ENCODE measurements around the gene LRP8.

Gene LRP8

DNA sequence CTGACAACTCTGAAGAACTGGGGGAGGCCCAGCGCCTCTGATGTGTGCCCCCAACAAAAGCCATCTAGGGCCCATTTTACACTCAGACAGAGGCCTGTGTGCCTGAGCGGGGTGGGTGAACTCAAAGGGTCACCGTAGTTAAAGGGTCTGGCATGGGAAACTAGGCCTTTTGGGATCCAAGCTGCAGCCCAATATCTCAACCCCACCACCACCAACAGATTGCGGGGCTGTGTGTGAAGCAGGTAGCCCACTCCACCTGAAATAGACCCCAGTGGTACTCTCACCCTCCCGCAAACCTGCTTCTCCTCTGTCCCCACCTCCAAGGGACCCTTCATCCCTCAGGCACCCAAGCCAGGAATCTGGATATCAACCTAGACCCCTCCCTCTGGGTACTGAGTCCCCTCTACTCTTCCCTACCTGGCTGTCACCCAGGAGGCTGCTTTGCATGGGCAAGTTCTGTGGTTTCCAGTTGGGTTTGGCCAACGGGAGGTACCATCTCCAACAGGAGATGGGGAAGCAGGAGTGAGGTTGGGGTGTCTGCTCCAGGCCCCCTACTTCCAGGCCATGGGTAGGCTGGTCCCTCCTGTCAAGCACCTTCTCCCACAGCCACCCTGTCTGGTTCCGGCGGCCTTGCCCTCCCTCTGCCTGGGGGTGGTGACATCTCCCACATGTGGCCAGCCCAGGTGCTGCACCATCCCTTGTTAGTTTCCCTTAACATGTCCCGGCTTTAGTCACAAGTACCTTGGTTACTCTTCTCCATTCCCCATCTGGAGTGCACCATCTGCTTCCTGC, 35.2 kb upstream of the LRP8 start:
- no peak for TF ChIP-seq TAF1 (IDR thresholded peaks at IDR 0.05; ENCODE audit: borderline replicate concordance, insufficient read depth, low read length)
- TF ChIP-seq POLR2AphosphoS5 (IDR thresholded peaks at IDR 0.05; ENCODE audit: low read depth, low read length) = no peak
- no peak for TF ChIP-seq SIN3A (IDR thresholded peaks at IDR 0.05; ENCODE audit: borderline replicate concordance, insufficient read depth, low read length)
- TF ChIP-seq FOXP2 (optimal IDR thresholded peaks at IDR 0.05; ENCODE audit: borderline replicate concordance, extremely low read depth, extremely low read length, insufficient read depth) = no peak
- no peak for TF ChIP-seq REST (IDR thresholded peaks at IDR 0.05; ENCODE audit: insufficient read depth in 1 of 2, low read depth in 2 of 2, low read length in 2 of 2)

DNA sequence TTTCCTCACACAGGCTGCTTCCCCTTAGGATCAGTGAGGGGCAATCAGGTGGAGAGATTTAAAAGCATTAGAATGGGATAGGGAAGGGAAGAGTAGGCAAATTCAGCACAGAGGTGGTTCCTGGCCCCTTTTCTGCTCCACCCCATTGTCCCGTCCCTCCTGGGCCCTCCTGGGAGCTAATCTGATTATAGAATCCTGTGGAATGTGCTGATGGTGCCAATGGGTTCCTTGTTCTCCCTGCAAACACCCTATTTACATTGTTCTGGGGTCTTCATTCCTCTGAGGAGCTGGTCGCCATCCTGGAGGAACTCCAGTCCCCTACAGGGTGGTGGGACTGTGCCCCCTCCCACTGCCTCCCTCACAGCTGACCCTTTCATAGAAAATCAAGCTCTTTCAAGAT, 34.4 kb upstream of the LRP8 start:
- TF ChIP-seq FOXP2 (optimal IDR thresholded peaks at IDR 0.05; ENCODE audit: borderline replicate concordance, extremely low read depth, extremely low read length, insufficient read depth) (no peak), POLR2AphosphoS5 (IDR thresholded peaks at IDR 0.05; ENCODE audit: low read depth, low read length) (no peak), TAF1 (IDR thresholded peaks at IDR 0.05; ENCODE audit: borderline replicate concordance, insufficient read depth, low read length) (no peak), SIN3A (IDR thresholded peaks at IDR 0.05; ENCODE audit: borderline replicate concordance, insufficient read depth, low read length) (no peak), REST (IDR thresholded peaks at IDR 0.05; ENCODE audit: insufficient read depth in 1 of 2, low read depth in 2 of 2, low read length in 2 of 2) (no peak)

- TF ChIP-seq POLR2AphosphoS5 (IDR thresholded peaks at IDR 0.05; ENCODE audit: low read depth, low read length) (no peak), SIN3A (IDR thresholded peaks at IDR 0.05; ENCODE audit: borderline replicate concordance, insufficient read depth, low read length) (no peak), FOXP2 (optimal IDR thresholded peaks at IDR 0.05; ENCODE audit: borderline replicate concordance, extremely low read depth, extremely low read length, insufficient read depth) (no peak), REST (IDR thresholded peaks at IDR 0.05; ENCODE audit: insufficient read depth in 1 of 2, low read depth in 2 of 2, low read length in 2 of 2) (no peak), TAF1 (IDR thresholded peaks at IDR 0.05; ENCODE audit: borderline replicate concordance, insufficient read depth, low read length) (no peak)
Measured at GRCh38 chr1:53361541-53361961, 33.7 kb upstream of the LRP8 start.

GRCh38 chr1:53359934-53360276, 32.0 kb upstream of the LRP8 start:
- no peak for TF ChIP-seq SIN3A (IDR thresholded peaks at IDR 0.05; ENCODE audit: borderline replicate concordance, insufficient read depth, low read length)
- no peak for TF ChIP-seq FOXP2 (optimal IDR thresholded peaks at IDR 0.05; ENCODE audit: borderline replicate concordance, extremely low read depth, extremely low read length, insufficient read depth)
- TF ChIP-seq TAF1 (IDR thresholded peaks at IDR 0.05; ENCODE audit: borderline replicate concordance, insufficient read depth, low read length) = no peak
- no peak for TF ChIP-seq POLR2AphosphoS5 (IDR thresholded peaks at IDR 0.05; ENCODE audit: low read depth, low read length)
- no peak for TF ChIP-seq REST (IDR thresholded peaks at IDR 0.05; ENCODE audit: insufficient read depth in 1 of 2, low read depth in 2 of 2, low read length in 2 of 2)
